Measurements from ENCODE around the gene EPB41L4A. TPM values are rescaled to one million over a fixed set of nuclear protein-coding genes. Genes with fewer than 3 reads are reported as not detected.

Gene EPB41L4A
- total RNA-seq, 1 experiment from 2014 or later = 28.6 TPM

DNA sequence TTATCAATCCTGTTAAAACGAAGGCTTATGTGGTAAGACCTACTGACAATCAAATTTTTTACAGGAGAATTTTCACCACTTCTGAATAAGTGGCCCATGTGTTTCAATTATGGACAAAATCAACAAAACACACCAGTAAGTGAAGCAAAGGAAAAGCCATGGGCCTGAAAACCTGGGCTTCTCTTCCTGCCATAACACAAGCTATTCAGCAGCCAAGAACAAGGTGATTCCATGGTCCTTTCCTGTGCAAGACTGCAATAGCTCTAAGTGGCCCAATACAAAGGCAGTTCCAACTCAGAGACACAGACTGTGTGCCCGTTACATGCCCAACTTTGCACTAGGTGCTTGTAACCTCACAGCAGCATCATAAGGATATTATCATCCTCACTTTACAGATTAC is 168.5 kb downstream of the EPB41L4A start:
- Mint-ChIP-seq H3K9me3 (ENCODE audit: low read depth, unreplicated experiment) (no peaks in the 10 kb centered on the region), H3K4me1 (ENCODE audit: low read depth, unreplicated experiment) (no peaks in the 10 kb centered on the region), H3K4me3 (ENCODE audit: low read depth, unreplicated experiment) (no peak overlapping the region), H3K27me3 (ENCODE audit: unreplicated experiment) (no peaks in the 10 kb centered on the region), H3K27ac (ENCODE audit: unreplicated experiment) (no peak overlapping the region), H3K36me3 (ENCODE audit: insufficient read depth, unreplicated experiment) (no peaks in the 10 kb centered on the region)
- TF ChIP-seq, protein P1, sequence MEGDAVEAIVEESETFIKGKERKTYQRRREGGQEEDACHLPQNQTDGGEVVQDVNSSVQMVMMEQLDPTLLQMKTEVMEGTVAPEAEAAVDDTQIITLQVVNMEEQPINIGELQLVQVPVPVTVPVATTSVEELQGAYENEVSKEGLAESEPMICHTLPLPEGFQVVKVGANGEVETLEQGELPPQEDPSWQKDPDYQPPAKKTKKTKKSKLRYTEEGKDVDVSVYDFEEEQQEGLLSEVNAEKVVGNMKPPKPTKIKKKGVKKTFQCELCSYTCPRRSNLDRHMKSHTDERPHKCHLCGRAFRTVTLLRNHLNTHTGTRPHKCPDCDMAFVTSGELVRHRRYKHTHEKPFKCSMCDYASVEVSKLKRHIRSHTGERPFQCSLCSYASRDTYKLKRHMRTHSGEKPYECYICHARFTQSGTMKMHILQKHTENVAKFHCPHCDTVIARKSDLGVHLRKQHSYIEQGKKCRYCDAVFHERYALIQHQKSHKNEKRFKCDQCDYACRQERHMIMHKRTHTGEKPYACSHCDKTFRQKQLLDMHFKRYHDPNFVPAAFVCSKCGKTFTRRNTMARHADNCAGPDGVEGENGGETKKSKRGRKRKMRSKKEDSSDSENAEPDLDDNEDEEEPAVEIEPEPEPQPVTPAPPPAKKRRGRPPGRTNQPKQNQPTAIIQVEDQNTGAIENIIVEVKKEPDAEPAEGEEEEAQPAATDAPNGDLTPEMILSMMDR (IDR thresholded peaks at IDR 0.05; ENCODE audit: unreplicated experiment) = no peak
- intact Hi-C loops (cut with micrococcal nuclease; ENCODE audit: unreplicated experiment) = no loop called here
- BruUV-seq (replicated peaks) = no TSS peak
- CTCF ChIA-PET = interaction anchor here (0.9 kb wide), 1 partner anchor 28 kb away, joined by 3 read pairs; no protein-coding TSS in a partner anchor
- DNase-seq = no peak

DNA sequence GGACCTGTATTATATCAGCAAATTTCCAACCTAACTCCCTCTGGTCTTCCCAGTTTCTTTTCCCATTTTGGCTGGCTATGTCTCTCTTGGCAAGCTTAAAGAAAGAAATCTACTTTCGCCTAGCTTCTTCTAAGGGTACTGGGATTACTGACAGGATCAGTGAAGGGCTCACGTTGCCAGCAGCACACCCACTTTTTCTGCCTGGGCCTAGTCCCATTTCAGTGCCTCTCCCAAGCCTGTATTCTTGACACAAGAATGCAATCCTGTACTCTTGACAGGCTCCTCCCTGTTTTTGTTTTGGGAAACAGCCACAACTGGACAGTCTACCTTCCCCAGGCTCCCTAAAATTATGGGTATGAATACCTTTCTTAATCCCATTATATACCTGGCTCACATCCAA is 170.5 kb downstream of the EPB41L4A start:
- intact Hi-C loops (cut with micrococcal nuclease; ENCODE audit: unreplicated experiment) = no loop called here
- BruUV-seq (replicated peaks) = no TSS peak
- TF ChIP-seq, protein P1 (IDR thresholded peaks at IDR 0.05; ENCODE audit: unreplicated experiment) = no peak
- Mint-ChIP-seq H3K27ac (ENCODE audit: unreplicated experiment) (no peak overlapping the region), H3K27me3 (ENCODE audit: unreplicated experiment) (no peaks in the 10 kb centered on the region), H3K36me3 (ENCODE audit: insufficient read depth, unreplicated experiment) (no peaks in the 10 kb centered on the region), H3K4me1 (ENCODE audit: low read depth, unreplicated experiment) (no peaks in the 10 kb centered on the region), H3K4me3 (ENCODE audit: low read depth, unreplicated experiment) (no peak overlapping the region), H3K9me3 (ENCODE audit: low read depth, unreplicated experiment) (no peaks in the 10 kb centered on the region)
- CTCF ChIA-PET = no interaction called here
- no peak for DNase-seq

DNA sequence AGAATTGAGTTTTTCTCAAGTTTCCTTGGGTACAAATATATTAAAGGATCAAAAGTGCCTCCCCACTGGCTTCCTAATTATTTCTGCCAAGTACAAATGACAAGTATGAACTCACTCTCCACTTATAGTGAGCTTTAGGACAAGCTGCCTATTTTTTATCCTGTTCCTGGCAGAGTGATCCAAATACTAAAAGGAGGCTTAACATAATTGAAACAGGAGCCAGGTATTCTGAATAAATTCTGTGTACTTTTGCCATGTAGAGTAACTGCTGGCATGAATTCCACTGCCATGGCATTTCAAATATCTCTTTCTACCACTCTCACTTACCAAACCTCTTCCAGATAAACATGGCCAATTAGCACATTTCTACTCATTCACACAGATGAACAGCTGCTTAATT is 171.1 kb downstream of the EPB41L4A start:
- CTCF ChIA-PET = no interaction called here
- intact Hi-C loops (cut with micrococcal nuclease; ENCODE audit: unreplicated experiment) = no loop called here
- H3K9me3 Mint-ChIP-seq (ENCODE audit: low read depth, unreplicated experiment) = no peaks in the 10 kb centered on the region

DNA sequence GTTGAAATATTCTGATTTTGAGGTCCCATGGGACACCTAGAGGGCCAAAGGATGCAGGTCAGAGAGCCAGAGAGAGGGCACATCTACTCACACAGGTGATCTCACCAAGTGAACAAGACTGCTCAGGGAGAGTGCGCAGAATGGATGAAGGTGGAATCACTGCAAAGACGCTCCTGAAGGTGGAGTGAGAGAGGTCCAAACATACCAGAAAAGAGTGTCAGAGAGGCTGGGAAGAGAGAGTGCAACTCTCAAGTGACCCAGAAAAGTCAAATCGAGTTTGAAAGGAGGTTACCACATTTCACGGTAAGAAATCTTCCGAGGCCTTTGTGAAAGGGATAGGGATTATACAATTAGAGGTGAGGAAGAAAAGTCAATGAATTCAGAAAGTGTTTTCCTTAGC is 173.4 kb downstream of the EPB41L4A start:
- H3K4me1 Mint-ChIP-seq (ENCODE audit: low read depth, unreplicated experiment) = no peaks in the 10 kb centered on the region
- no peaks in the 10 kb centered on the region for H3K27me3 Mint-ChIP-seq (ENCODE audit: unreplicated experiment)
- H3K36me3 Mint-ChIP-seq (ENCODE audit: insufficient read depth, unreplicated experiment) = no peaks in the 10 kb centered on the region
- CTCF ChIA-PET = no interaction called here
- H3K9me3 Mint-ChIP-seq (ENCODE audit: low read depth, unreplicated experiment) = no peaks in the 10 kb centered on the region
- H3K27ac Mint-ChIP-seq (ENCODE audit: unreplicated experiment) = peak overlapping the region; percentile 7
- H3K4me3 Mint-ChIP-seq (ENCODE audit: low read depth, unreplicated experiment) = no peak overlapping the region
- BruUV-seq (replicated peaks) = no TSS peak
- TF ChIP-seq, protein P1 (IDR thresholded peaks at IDR 0.05; ENCODE audit: unreplicated experiment) = no peak
- DNase-seq = no peak
- intact Hi-C loops (cut with micrococcal nuclease; ENCODE audit: unreplicated experiment) = no loop called here

More for the DNA sequence above, 171.1 kb downstream of the EPB41L4A start:
- H3K36me3 Mint-ChIP-seq (ENCODE audit: insufficient read depth, unreplicated experiment) = no peaks in the 10 kb centered on the region
- no peaks in the 10 kb centered on the region for H3K4me1 Mint-ChIP-seq (ENCODE audit: low read depth, unreplicated experiment)
- no peak overlapping the region for H3K27ac Mint-ChIP-seq (ENCODE audit: unreplicated experiment)
- no TSS peak for BruUV-seq (replicated peaks)
- no peak overlapping the region for H3K4me3 Mint-ChIP-seq (ENCODE audit: low read depth, unreplicated experiment)
- TF ChIP-seq, protein P1 (IDR thresholded peaks at IDR 0.05; ENCODE audit: unreplicated experiment) = no peak
- H3K27me3 Mint-ChIP-seq (ENCODE audit: unreplicated experiment) = no peaks in the 10 kb centered on the region
- DNase-seq = no peak
